Activated CD4-positive, alpha-beta T cell treated with anti-CD3 and anti-CD28 coated beads, Interleukin-2, amount 10 ng/mL, durations not matched to agents 7 days and 5 days (primary cell): ENCODE results near the gene EXOC4. TPM values are rescaled to one million over a fixed set of nuclear protein-coding genes. Genes with fewer than 3 reads are reported as not detected.

Experiments
- CTCF ChIA-PET: fragments of 350-600 bp; sonication (Branson Sonifier 250); formaldehyde crosslinking; loops from one replicate; lab custom pipeline; 2021; ENCODE audit warnings: antibody characterized with exemption; lab: Charles Lee
- POLR2A ChIA-PET: fragments of 350-600 bp; sonication (Branson Sonifier 250); formaldehyde crosslinking; loops from one replicate; lab custom pipeline; 2021; ENCODE audit warnings: antibody characterized with exemption; lab: Charles Lee
- DNase-seq: peaks from one replicate; pipeline ENCODE4 v3.0.0-alpha.2; 2020
- H3K27ac Mint-ChIP-seq: one replicate; pipeline ENCODE4 v1.8.0; 2021; ENCODE audit warnings: mild to moderate bottlenecking, moderate library complexity, mixed read lengths
- H3K27me3 Mint-ChIP-seq: one replicate; pipeline ENCODE4 v1.8.0; 2021; ENCODE audit warnings: mixed read lengths
- H3K36me3 Mint-ChIP-seq: one replicate; pipeline ENCODE4 v1.8.0; 2021; ENCODE audit warnings: low read depth, mixed read lengths
- H3K4me1 Mint-ChIP-seq: one replicate; pipeline ENCODE4 v1.8.0; 2021; ENCODE audit warnings: mixed read lengths
- H3K4me3 Mint-ChIP-seq: one replicate; pipeline ENCODE4 v1.8.0; 2021; ENCODE audit warnings: mild to moderate bottlenecking, moderate library complexity, mixed read lengths
- H3K9me3 Mint-ChIP-seq: one replicate; pipeline ENCODE4 v1.8.0; 2021; ENCODE audit warnings: mixed read lengths
- total RNA-seq, 2 experiments: library from RNA; stranded (reverse); gene quantifications; one replicate each; pipeline ENCODE4 v1.2.3, GENCODE V29; 2021

Gene EXOC4
- total RNA-seq, 2 experiments from 2014 or later: 76.7 to 84.6 TPM

DNA sequence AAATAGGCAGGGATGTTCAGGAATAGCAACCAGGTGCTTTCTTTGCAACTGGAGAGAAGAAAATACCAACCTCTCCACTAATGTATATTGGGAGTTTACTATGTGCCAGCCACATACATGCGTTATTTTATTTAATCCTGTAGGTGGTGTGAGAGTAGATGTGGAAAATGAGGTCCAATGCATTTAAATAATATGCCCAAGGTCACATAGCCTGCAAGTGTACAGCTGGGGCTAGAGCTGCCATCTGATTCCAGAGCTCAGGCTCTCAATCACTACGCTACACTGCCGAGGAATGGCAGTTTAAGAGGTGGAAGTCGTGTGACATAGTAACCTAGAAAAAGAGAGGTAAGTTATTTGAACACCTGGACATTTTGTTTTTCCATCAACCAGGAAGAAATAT lies 277.0 kb downstream of the EXOC4 start:
- H3K27ac Mint-ChIP-seq: no peak overlapping the region
- H3K4me3 Mint-ChIP-seq: no peak overlapping the region
- H3K36me3 Mint-ChIP-seq: no peaks in the 10 kb centered on the region
- POLR2A ChIA-PET: no interaction called here
- DNase-seq: no peak
- H3K4me1 Mint-ChIP-seq: no peaks in the 10 kb centered on the region
- CTCF ChIA-PET: no interaction called here
- no peaks in the 10 kb centered on the region for H3K27me3 Mint-ChIP-seq
- H3K9me3 Mint-ChIP-seq: no peaks in the 10 kb centered on the region

DNA sequence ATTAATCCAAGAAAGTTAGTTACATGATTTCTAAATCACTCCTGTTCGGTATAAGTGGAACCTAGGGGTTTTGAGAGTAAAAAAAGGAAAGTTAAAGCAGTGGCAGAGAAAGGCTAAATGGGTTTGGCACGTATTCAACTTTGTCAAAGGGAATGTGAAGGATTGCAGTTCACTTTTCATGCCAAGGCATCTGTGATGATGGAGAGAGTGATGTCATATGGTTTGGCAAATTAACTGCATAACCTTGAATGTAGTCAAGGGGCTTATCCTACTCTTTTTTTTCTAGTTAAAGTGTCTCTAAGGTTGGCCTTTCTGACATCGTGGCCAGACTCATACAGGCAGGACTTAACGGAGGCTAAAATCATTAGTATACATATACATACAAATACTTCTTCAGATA lies 277.8 kb downstream of the EXOC4 start:
- Mint-ChIP-seq H3K27me3 (no peaks in the 10 kb centered on the region), H3K4me3 (no peak overlapping the region), H3K36me3 (no peaks in the 10 kb centered on the region), H3K27ac (no peak overlapping the region), H3K4me1 (no peaks in the 10 kb centered on the region), H3K9me3 (no peaks in the 10 kb centered on the region)
- POLR2A ChIA-PET: no interaction called here
- no peak for DNase-seq
- CTCF ChIA-PET: no interaction called here

DNA sequence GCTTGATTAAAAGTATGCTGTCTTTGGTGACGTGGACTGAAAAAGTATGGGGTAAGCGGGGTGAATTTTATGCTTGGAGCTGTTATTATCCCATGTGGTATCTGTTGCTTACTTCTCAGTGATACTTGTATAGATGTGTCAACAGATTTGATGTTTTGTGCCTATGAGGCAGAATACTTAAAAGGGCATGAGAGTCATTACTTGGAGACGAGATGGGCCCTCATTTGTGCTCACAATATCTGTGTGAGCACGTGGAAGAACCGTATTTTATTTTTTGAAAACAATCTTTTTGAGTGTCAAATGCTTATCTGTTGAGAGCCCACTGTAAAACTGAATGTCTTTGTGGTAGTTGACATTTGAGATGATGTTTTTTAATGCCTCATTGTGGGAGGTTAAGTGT lies 281.9 kb downstream of the EXOC4 start:
- ChIA-PET POLR2A (no interaction called here), CTCF (no interaction called here)
- Mint-ChIP-seq H3K27ac (no peak overlapping the region), H3K27me3 (no peaks in the 10 kb centered on the region), H3K4me3 (no peak overlapping the region), H3K36me3 (no peaks in the 10 kb centered on the region), H3K9me3 (peaks cover 2% of the 10 kb centered on the region), H3K4me1 (no peaks in the 10 kb centered on the region)
- no peak for DNase-seq

DNA sequence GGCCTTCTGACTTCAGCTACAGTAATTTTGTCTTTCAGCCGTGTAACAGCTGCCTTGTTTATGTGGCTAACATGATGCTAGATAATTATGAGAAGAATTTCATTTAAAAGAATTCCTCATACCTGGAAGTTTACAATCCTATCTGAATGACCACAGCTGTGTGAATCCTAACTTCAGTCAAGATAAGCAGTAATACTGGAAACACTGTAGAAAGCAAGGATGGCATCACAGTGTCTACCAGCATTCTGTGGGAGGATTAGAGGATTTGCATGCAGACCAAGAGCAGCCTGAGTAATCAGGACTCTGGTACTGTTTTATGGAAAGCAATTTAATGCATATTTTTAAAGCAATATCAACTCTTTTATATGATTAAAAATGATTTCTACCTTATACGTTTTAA lies 282.4 kb downstream of the EXOC4 start:
- CTCF ChIA-PET: interaction anchor here (0.6 kb wide), 1 partner anchor 38 kb away, joined by 5 read pairs; no protein-coding TSS in a partner anchor
- H3K9me3 Mint-ChIP-seq: peaks cover 2% of the 10 kb centered on the region

DNA sequence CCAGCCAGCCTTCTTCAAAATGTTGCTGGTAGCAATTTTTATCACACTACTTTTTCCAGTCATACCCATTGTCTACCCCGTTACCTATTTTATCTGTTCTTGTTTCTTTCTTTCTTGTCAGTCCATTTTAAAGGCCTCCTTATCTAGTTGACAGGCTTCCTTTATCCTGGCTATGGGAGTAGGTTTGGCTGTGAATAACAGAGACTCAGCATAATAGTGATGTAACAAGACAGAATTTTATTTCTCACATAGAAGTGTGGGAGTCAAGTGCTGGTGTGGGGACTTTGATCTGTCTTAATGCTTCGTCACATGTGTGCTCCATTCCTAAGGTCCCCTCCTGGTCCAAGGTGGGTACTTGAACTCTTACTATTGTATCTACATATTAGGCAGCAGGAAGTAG lies 283.6 kb downstream of the EXOC4 start:
- ChIA-PET CTCF (no interaction called here), POLR2A (no interaction called here)
- Mint-ChIP-seq H3K9me3 (peaks cover 2% of the 10 kb centered on the region), H3K27ac (no peak overlapping the region), H3K36me3 (no peaks in the 10 kb centered on the region), H3K4me1 (no peaks in the 10 kb centered on the region), H3K4me3 (no peak overlapping the region), H3K27me3 (no peaks in the 10 kb centered on the region)
- no peak for DNase-seq

More for the DNA sequence above, 282.4 kb downstream of the EXOC4 start:
- H3K36me3 Mint-ChIP-seq: no peaks in the 10 kb centered on the region
- POLR2A ChIA-PET: no interaction called here
- no peaks in the 10 kb centered on the region for H3K27me3 Mint-ChIP-seq
- H3K27ac Mint-ChIP-seq: no peak overlapping the region
- H3K4me1 Mint-ChIP-seq: no peaks in the 10 kb centered on the region
- no peak overlapping the region for H3K4me3 Mint-ChIP-seq
- no peak for DNase-seq

DNA sequence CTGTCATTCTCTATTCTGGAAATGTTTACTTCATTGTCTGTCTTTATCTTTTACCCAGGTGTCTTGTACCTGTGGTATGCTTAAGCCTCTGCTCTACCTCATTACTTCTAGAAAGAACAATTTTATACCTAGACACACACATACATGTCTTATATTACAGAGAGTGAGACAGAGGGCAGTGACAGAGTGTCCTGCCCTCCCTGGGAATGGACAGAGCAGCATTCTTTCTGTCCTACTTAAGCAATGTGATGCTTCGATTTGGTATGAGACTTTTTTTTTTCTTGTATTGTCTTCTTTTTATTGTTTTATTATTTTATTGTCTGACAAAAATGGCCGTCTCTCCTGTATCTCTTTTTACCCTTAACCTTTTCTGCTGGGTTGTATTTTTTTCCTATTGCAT lies 286.1 kb downstream of the EXOC4 start:
- H3K9me3 Mint-ChIP-seq: peaks cover 2% of the 10 kb centered on the region
- H3K4me3 Mint-ChIP-seq: no peak overlapping the region
- ChIA-PET CTCF (no interaction called here), POLR2A (no interaction called here)
- H3K27ac Mint-ChIP-seq: no peak overlapping the region
- DNase-seq: no peak
- no peaks in the 10 kb centered on the region for H3K4me1 Mint-ChIP-seq
- no peaks in the 10 kb centered on the region for H3K36me3 Mint-ChIP-seq
- no peaks in the 10 kb centered on the region for H3K27me3 Mint-ChIP-seq

DNA sequence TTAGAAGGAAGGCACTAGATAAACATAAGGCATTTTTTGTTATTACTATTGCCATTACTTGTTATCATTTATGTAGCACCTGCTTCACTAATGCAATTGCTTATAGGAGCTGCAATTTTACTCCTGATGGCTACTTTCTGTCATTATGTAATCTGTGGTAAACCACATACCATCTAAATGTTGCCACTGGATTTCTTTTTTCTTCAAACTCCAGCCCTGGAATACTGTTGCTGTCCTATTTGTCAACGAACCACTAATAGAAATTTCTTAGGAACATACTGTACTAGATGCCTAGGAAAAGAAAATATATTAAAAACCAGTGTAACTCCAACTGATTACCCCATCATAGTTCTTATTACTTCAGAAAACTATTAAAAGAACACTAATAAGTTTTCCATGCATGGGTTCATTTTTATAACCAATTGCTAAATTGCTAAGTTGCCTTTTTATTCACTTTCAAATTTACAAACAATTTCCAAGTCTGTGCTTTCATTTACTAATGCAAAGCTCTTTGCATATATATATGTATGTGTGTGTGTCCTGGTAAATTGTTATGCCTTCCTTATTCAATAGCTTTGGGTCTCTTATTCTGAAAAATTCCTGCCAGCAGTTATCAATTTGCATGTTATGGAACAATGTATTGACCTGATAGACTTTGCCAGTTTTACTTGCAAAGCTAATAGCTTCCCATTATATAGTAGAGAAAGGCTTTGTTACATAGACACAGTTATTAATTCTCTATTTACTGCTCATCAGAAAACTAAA lies 287.4 kb downstream of the EXOC4 start:
- POLR2A ChIA-PET: no interaction called here
- DNase-seq: no peak
- no peak overlapping the region for H3K27ac Mint-ChIP-seq
- H3K9me3 Mint-ChIP-seq: peaks cover 2% of the 10 kb centered on the region
- no peaks in the 10 kb centered on the region for H3K36me3 Mint-ChIP-seq
- H3K4me1 Mint-ChIP-seq: no peaks in the 10 kb centered on the region
- no peaks in the 10 kb centered on the region for H3K27me3 Mint-ChIP-seq
- no peak overlapping the region for H3K4me3 Mint-ChIP-seq
- CTCF ChIA-PET: no interaction called here

DNA sequence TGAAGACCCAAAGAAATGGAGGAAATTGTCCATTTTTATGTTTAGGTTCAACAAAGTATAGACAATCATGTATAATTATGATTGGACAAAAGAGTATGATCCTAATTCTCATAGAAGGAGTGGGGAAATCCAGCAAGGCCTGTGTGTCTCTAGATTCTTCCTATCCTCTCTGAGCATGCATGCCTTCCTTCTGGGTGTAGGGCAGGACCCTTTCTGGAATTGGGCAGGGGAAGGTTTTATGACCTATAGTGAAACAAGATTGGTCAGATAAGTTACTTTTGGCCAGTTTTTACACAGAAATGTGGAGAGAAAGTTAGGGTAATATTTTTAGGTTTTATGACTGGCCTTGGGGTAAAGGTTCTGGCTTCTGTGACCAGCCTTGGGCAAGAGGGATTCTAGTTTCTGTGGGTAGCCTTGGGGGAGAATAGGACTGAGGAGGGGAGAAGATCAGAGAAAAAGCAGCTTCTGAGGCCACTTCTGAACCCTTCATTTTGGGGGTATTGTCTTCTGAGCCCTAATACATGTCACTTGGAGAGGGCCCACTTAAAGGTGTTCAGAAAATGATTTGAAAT lies 289.4 kb downstream of the EXOC4 start:
- Mint-ChIP-seq H3K4me1 (no peaks in the 10 kb centered on the region), H3K27ac (no peak overlapping the region), H3K27me3 (no peaks in the 10 kb centered on the region), H3K9me3 (peaks cover 2% of the 10 kb centered on the region), H3K4me3 (no peak overlapping the region), H3K36me3 (no peaks in the 10 kb centered on the region)
- CTCF ChIA-PET: no interaction called here
- POLR2A ChIA-PET: no interaction called here
- no peak for DNase-seq

DNA sequence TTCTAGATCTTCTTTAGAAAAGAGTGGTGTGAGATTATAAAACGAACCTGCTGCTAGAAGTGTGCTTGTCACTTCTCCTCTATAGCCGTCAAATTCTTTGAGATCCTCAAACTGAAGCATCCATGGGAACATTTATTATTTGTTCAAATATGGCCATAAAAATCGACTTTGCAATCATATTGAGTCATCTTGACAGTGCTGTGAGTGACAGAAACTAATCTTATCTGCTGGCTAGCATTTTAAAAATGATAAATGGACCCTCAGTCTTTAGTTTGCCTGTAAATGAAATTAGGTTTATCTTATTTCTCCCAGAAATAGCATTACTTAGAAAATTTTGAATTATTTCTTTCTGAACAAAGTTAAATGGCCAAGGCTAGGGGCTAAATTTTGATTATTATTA lies 290.8 kb downstream of the EXOC4 start:
- H3K27ac Mint-ChIP-seq: no peak overlapping the region
- H3K4me1 Mint-ChIP-seq: no peaks in the 10 kb centered on the region
- no peaks in the 10 kb centered on the region for H3K27me3 Mint-ChIP-seq
- no peaks in the 10 kb centered on the region for H3K9me3 Mint-ChIP-seq
- H3K36me3 Mint-ChIP-seq: no peaks in the 10 kb centered on the region
- POLR2A ChIA-PET: no interaction called here
- H3K4me3 Mint-ChIP-seq: no peak overlapping the region
- no peak for DNase-seq
- CTCF ChIA-PET: no interaction called here

DNA sequence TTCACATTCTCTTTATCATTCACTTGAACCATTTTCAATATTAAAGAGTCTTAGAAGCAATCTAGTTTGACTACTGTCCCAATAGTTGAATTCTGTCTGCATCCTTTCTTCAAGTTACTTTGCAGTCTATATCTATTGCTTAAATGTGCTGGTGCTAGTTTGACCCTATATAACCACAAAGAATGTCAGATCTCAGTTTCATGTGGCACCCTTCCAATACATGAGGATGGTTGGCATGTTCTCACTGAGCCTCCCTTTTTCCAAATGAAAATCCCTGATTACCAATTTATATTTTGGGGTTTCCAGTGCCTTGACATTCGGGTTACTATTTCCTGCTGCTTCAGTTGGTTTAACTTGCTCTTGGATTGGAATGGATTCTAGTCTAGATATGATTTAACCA lies 292.7 kb downstream of the EXOC4 start:
- H3K4me3 Mint-ChIP-seq: no peak overlapping the region
- H3K27ac Mint-ChIP-seq: no peak overlapping the region
- H3K27me3 Mint-ChIP-seq: no peaks in the 10 kb centered on the region
- CTCF ChIA-PET: interaction anchor here (1.3 kb wide), 1 partner anchor 10 kb away, joined by 3 read pairs; no protein-coding TSS in a partner anchor
- no peaks in the 10 kb centered on the region for H3K4me1 Mint-ChIP-seq
- POLR2A ChIA-PET: no interaction called here
- DNase-seq: no peak
- H3K9me3 Mint-ChIP-seq: no peaks in the 10 kb centered on the region
- H3K36me3 Mint-ChIP-seq: no peaks in the 10 kb centered on the region

DNA sequence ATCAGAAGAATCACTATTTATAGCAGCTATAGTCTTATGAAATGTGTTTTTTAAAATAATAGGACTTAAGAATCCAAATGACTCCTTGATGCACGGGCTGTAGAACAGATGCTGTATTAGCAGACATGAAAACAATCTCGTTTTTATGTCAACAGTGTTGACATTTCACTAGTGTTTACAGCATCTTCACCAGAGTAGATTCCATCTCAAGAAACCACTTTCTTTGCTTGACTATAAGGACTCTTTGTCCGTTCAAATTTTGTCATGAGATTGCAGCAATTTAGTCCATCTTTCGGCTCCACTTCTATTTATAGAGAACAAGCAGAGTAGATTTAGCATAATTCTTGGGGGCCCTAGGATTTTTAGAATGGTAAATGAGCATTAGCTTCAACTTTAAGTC lies 295.1 kb downstream of the EXOC4 start:
- Mint-ChIP-seq H3K4me3 (no peak overlapping the region), H3K9me3 (no peaks in the 10 kb centered on the region), H3K4me1 (no peaks in the 10 kb centered on the region), H3K27ac (no peak overlapping the region), H3K27me3 (no peaks in the 10 kb centered on the region), H3K36me3 (no peaks in the 10 kb centered on the region)
- POLR2A ChIA-PET: no interaction called here
- no peak for DNase-seq
- CTCF ChIA-PET: no interaction called here

DNA sequence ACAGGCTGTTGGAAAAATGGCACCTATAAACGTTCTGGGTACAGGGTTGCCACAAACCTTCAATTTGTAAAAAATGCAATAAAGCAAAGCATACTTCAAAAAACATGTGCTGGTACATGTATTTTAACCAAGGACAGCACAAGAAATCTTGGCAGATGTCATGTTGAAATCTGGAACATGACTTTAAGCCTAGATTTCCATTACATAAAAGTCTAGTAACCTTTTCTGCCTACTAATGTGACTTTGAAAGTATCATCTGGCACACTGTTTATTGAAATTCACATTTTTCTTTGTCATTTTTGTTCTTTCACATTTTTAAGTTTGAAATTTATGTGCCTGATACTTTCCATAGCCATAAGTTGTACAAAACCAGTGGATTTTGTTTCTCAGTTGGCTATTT lies 296.8 kb downstream of the EXOC4 start:
- no peaks in the 10 kb centered on the region for H3K36me3 Mint-ChIP-seq
- H3K4me1 Mint-ChIP-seq: no peaks in the 10 kb centered on the region
- no peak overlapping the region for H3K4me3 Mint-ChIP-seq
- ChIA-PET POLR2A (no interaction called here), CTCF (no interaction called here)
- no peak for DNase-seq
- no peaks in the 10 kb centered on the region for H3K9me3 Mint-ChIP-seq
- H3K27ac Mint-ChIP-seq: no peak overlapping the region
- no peaks in the 10 kb centered on the region for H3K27me3 Mint-ChIP-seq

DNA sequence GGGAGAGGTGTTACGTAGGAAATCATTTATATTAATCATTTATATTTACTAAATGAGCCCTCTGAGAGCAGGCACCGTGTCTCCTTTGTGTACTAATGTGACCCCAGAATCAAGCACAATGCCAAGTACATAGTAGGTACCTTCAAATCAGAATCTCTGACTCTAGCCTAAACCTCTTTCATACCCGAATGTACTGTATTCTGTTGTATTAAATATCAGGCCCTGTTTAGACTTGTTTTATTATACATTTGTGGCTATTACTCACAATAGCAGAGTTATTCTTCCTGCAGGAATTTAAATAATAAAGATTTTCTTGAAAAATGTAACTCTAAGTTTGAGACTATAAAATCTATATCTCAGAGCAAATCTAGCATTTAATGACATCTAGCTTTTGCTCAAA lies 297.3 kb downstream of the EXOC4 start:
- no peaks in the 10 kb centered on the region for H3K27me3 Mint-ChIP-seq
- DNase-seq: no peak
- ChIA-PET POLR2A (no interaction called here), CTCF (no interaction called here)
- H3K27ac Mint-ChIP-seq: no peak overlapping the region
- H3K4me1 Mint-ChIP-seq: no peaks in the 10 kb centered on the region
- no peak overlapping the region for H3K4me3 Mint-ChIP-seq
- H3K9me3 Mint-ChIP-seq: no peaks in the 10 kb centered on the region
- no peaks in the 10 kb centered on the region for H3K36me3 Mint-ChIP-seq

DNA sequence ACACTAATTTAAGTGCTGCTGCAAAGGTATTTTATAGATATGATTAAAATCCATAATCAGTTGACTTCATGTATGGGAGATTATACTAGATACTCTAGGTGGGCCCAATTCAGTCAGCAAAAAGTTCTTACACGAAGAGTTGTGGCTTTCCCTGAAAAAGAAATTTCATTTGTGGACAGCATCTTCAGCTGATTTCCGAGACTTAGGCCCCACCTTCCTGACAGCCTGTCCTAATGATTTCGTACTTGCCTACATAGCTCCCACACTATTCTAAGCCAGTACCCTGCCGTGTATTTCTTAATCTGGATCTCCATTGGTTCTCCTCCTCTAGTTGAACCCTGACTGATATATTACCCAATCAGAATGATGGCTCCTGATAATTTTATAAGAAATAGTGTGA lies 297.9 kb downstream of the EXOC4 start:
- Mint-ChIP-seq H3K27ac (no peak overlapping the region), H3K36me3 (no peaks in the 10 kb centered on the region), H3K4me1 (no peaks in the 10 kb centered on the region), H3K4me3 (no peak overlapping the region), H3K9me3 (no peaks in the 10 kb centered on the region), H3K27me3 (no peaks in the 10 kb centered on the region)
- POLR2A ChIA-PET: no interaction called here
- CTCF ChIA-PET: no interaction called here
- no peak for DNase-seq
